HG03439 (cell line): ENCODE data around the gene PPP1R13L.
A peak's percentile ranks its signal among the peaks of the same experiment; 100 is the strongest.
"Not testable (repeated sequence)": the region's sequence is repeated elsewhere in the genome, so short reads cannot be mapped to it uniquely, and the experiment has no call there.

ENCODE experiments used
- ATAC-seq: cut with Tn5 transposase; IDR thresholded peaks from one replicate; pipeline ENCODE4 v1.9.1; 2021; ENCODE audit warnings: mild to moderate bottlenecking, moderate library complexity; ENCODE audit not compliant: unreplicated experiment

The PPP1R13L gene

GRCh38 chr19:45404557-45405434 lies at the start of gene PPP1R13L:
Gene PPP1R13L, minus strand, starts transcription at chr19:45405069. Its CDS starts 6,751 bp downstream, at chr19:45398318.
- peak; percentile 19 for ATAC-seq

GRCh38 chr19:45451850-45452387 lies 47.0 kb upstream of the PPP1R13L start:
- ATAC-seq, result no peak

- ATAC-seq, result no peak
Measured at GRCh38 chr19:45451131-45451849, 46.4 kb upstream of the PPP1R13L start.

GRCh38 chr19:45450012-45450333 lies 45.1 kb upstream of the PPP1R13L start:
- ATAC-seq, result peak; percentile 10

GRCh38 chr19:45448887-45449299 lies 44.0 kb upstream of the PPP1R13L start:
- no peak for ATAC-seq

- no peak for ATAC-seq
Measured at GRCh38 chr19:45448425-45448756, 43.5 kb upstream of the PPP1R13L start.

GRCh38 chr19:45446944-45447343 lies 42.1 kb upstream of the PPP1R13L start:
- ATAC-seq, result no peak

GRCh38 chr19:45446295-45446694 lies 41.4 kb upstream of the PPP1R13L start:
- no peak for ATAC-seq

- ATAC-seq, result no peak
Measured at GRCh38 chr19:45445139-45445538, 40.3 kb upstream of the PPP1R13L start.

- ATAC-seq, result peak; percentile 39
Measured at GRCh38 chr19:45444318-45445041, 39.6 kb upstream of the PPP1R13L start.

GRCh38 chr19:45443462-45444317 lies 38.8 kb upstream of the PPP1R13L start:
- no peak for ATAC-seq

- no peak for ATAC-seq
Measured at GRCh38 chr19:45442778-45443461, 38.1 kb upstream of the PPP1R13L start.

- ATAC-seq, result no peak
Measured at GRCh38 chr19:45442408-45442777, 37.5 kb upstream of the PPP1R13L start.

GRCh38 chr19:45440873-45441654 lies 36.2 kb upstream of the PPP1R13L start:
- no peak for ATAC-seq

GRCh38 chr19:45440259-45440638 lies 35.4 kb upstream of the PPP1R13L start:
- ATAC-seq, result no peak

GRCh38 chr19:45439569-45440258 lies 34.8 kb upstream of the PPP1R13L start:
- ATAC-seq, result peak; percentile 59

GRCh38 chr19:45439190-45439568 lies 34.3 kb upstream of the PPP1R13L start:
- ATAC-seq, result peak; percentile 2

GRCh38 chr19:45437328-45437727 lies 32.5 kb upstream of the PPP1R13L start:
- ATAC-seq, result no peak

- ATAC-seq, result not testable (repeated sequence)
Measured at GRCh38 chr19:45432543-45432942, 27.7 kb upstream of the PPP1R13L start.
